Body of pancreas (tissue), 4 donors: Measurements from ENCODE around the gene GRB2.

Experiments used
- CTCF ChIP-seq, 7 experiments: fragments of 450-650 bp in 4 of 7; fragments of 200-600 bp in 3 of 7; sonication (generic) in 3 of 7; IDR thresholded peaks; one replicate each; pipeline ENCODE4 v1.5.1; 2016 to 2019; ENCODE audit warnings: antibody characterized with exemption in 7 of 7
- POLR2A ChIP-seq, 3 donors: fragments of 450-650 bp; IDR thresholded peaks; one replicate each; pipeline ENCODE4 v1.6.1; 2016; ENCODE audit warnings: antibody characterized with exemption in 3 of 3, mild to moderate bottlenecking in 2 of 3

GRCh38 chr17:75345514-75346167 lies 59.8 kb downstream of the GRB2 start:
- TF ChIP-seq CTCF (IDR thresholded peaks at IDR 0.05) (no peak), POLR2A (IDR thresholded peaks at IDR 0.05) (no peak)
